Measurements from ENCODE around the gene SWT1. TPM values are rescaled to one million over a fixed set of nuclear protein-coding genes. Genes with fewer than 3 reads are reported as not detected.

The SWT1 gene
- total and polyA plus RNA-seq, 2 of the 4 experiments (the other 2 are of a cell fraction) = 0.82 to 2.7 TPM

GRCh38 chr1:185289880-185290279 is 132.9 kb downstream of the SWT1 start:
- Histone ChIP-seq H3K18ac (ENCODE audit: low read depth, low read length) (no peak overlapping the region), H3K4me3 (ENCODE audit: insufficient read depth, low read depth, low read length) (no peak overlapping the region), H2AK9ac (replicated peaks; ENCODE audit: low read depth, low read length, poor library complexity) (no peak overlapping the region), H2AFZ (replicated peaks; ENCODE audit: low read length, poor library complexity) (no peak overlapping the region), H2BK5ac (ENCODE audit: low read depth, low read length, poor library complexity, severe bottlenecking) (no peak overlapping the region), H3K9me3 (ENCODE audit: control insufficient read depth, insufficient read depth, low read length) (no peaks in the 10 kb centered on the region), H3K4ac (ENCODE audit: low read depth, low read length) (no peak overlapping the region), H3K36me3 (ENCODE audit: control insufficient read depth, insufficient read depth, low read length) (peaks cover 1% of the 10 kb centered on the region; the same call in 1 of the 2 replicates), H3K4me1 (ENCODE audit: control insufficient read depth, insufficient read depth, low read length) (peaks cover 3% of the 10 kb centered on the region), H4K91ac (ENCODE audit: insufficient read depth, low read depth, low read length) (no peak overlapping the region), H3K4me2 (ENCODE audit: low read depth, low read length) (no peak overlapping the region), H3K9me1 (ENCODE audit: insufficient read depth, low read length) (0 out of 2 replicates have a peak, but pooled peaks cover 2% of the 10 kb centered on the region), H3K27me3 (ENCODE audit: control insufficient read depth, insufficient read depth, low read length) (no peaks in the 10 kb centered on the region), H3K9ac (ENCODE audit: low read depth, low read length) (no peak overlapping the region), H2BK15ac (ENCODE audit: low read depth, low read length) (no peak overlapping the region), H3K27ac (ENCODE audit: insufficient read depth, low read length) (no peak overlapping the region), H3K56ac (ENCODE audit: extremely low read depth, insufficient read depth, low read length) (no peak overlapping the region), H3K23ac (ENCODE audit: low read depth, low read length) (no peak overlapping the region), H2AK5ac (ENCODE audit: low read depth, low read length) (no peak overlapping the region), H3K14ac (replicated peaks; ENCODE audit: low read depth, low read length) (no peak overlapping the region), H2BK20ac (ENCODE audit: low read depth, low read length) (no peak overlapping the region), H2BK120ac (ENCODE audit: low read depth, low read length) (no peak overlapping the region), H4K8ac (ENCODE audit: low read depth in 2 of 2, low read length in 2 of 2) (no peak overlapping the region), H3K79me1 (ENCODE audit: low read depth in 1 of 2, low read length in 2 of 2) (no peaks in the 10 kb centered on the region), H4K5ac (ENCODE audit: low read depth, low read length) (no peak overlapping the region), H4K20me1 (ENCODE audit: insufficient read depth, low read length) (no peaks in the 10 kb centered on the region)
- no TSS peak for BruUV-seq (replicated peaks)
- in situ Hi-C loops (cut with MboI; ENCODE audit: low sequenced_read_pairs) = no loop called here
- TF ChIP-seq CEBPB (IDR thresholded peaks at IDR 0.05; ENCODE audit: low read depth, low read length) (no peak), NFE2L2 (IDR thresholded peaks at IDR 0.05; ENCODE audit: low read depth, low read length) (no peak), POLR2A (IDR thresholded peaks at IDR 0.05; ENCODE audit: low read depth, low read length) (no peak), MAFK (IDR thresholded peaks at IDR 0.05; ENCODE audit: low read depth, low read length) (no peak), MXI1 (IDR thresholded peaks at IDR 0.05; ENCODE audit: borderline replicate concordance, low read depth, low read length) (no peak), MAZ (IDR thresholded peaks at IDR 0.05; ENCODE audit: borderline replicate concordance, low read depth, low read length) (no peak), CHD1 (IDR thresholded peaks at IDR 0.05; ENCODE audit: low read depth, low read length) (no peak), RCOR1 (IDR thresholded peaks at IDR 0.05; ENCODE audit: insufficient replicate concordance, low read length) (no peak), RFX5 (IDR thresholded peaks at IDR 0.05; ENCODE audit: low read depth, low read length) (no peak), RAD21 (IDR thresholded peaks at IDR 0.05; ENCODE audit: low read length) (no peak), USF2 (IDR thresholded peaks at IDR 0.05; ENCODE audit: low read depth, low read length) (no peak), SMC3 (IDR thresholded peaks at IDR 0.05; ENCODE audit: low read depth, low read length) (no peak), FOS (IDR thresholded peaks at IDR 0.05; ENCODE audit: low read depth, low read length) (no peak), BHLHE40 (IDR thresholded peaks at IDR 0.05; ENCODE audit: low read depth, low read length) (no peak), CTCF (conservative IDR thresholded peaks at IDR 0.05; ENCODE audit: low read depth, low read length) (no peak)
- DNase-seq (no peak), ATAC-seq (ENCODE audit: low read depth) (no peak)
- POLR2A ChIA-PET (ENCODE audit: unreplicated experiment) = no interaction called here
- dilution Hi-C loops (cut with HindIII; ENCODE audit: low sequenced_read_pairs, unreplicated experiment) = no loop called here
- intact Hi-C loops (cut with micrococcal nuclease) = no loop called here
- CTCF ChIA-PET = no interaction called here

All from IMR-90 (cell line).